Karpas-422 (cell line): ENCODE data around the gene SLC35D3. TPM values are rescaled to one million over a fixed set of nuclear protein-coding genes. Genes with fewer than 3 reads are reported as not detected.
"Not testable (repeated sequence)": the region's sequence is repeated elsewhere in the genome, so short reads cannot be mapped to it uniquely, and the experiment has no call there.

Experiments used
- DNase-seq: peaks from one replicate; pipeline ENCODE4 v3.0.0-alpha.2; 2015
- H2AFZ ChIP-seq: fragments of 200-600 bp; sonication (generic); 2 replicates; pipeline ENCODE4 v1.6.1; 2014; ENCODE audit warnings: antibody characterized with exemption, low read length, mixed read lengths
- H3K27ac ChIP-seq: fragments of 200-600 bp; sonication (generic); 2 replicates; pipeline ENCODE4 v1.5.1; 2014; ENCODE audit warnings: mild to moderate bottlenecking, low read length, moderate library complexity
- H3K27me3 ChIP-seq: fragments of 200-600 bp; sonication (generic); 2 replicates; pipeline ENCODE4 v1.6.1; 2014; ENCODE audit warnings: low read length, mixed read lengths
- H3K36me3 ChIP-seq: fragments of 200-600 bp; sonication (generic); 2 replicates; pipeline ENCODE4 v1.6.1; 2014; ENCODE audit warnings: low read length, mixed read lengths; ENCODE audit not compliant: insufficient read depth
- H3K4me1 ChIP-seq: fragments of 200-600 bp; sonication (generic); 2 replicates; pipeline ENCODE4 v1.6.1; 2014; ENCODE audit warnings: mild to moderate bottlenecking, low read length, mixed read lengths
- H3K4me2 ChIP-seq: fragments of 200-600 bp; sonication (generic); 2 replicates; pipeline ENCODE4 v1.6.1; 2014; ENCODE audit warnings: low read length, low read depth, mild to moderate bottlenecking; ENCODE audit not compliant: poor library complexity, severe bottlenecking
- H3K4me3 ChIP-seq: fragments of 200-600 bp; sonication (generic); 2 replicates; pipeline ENCODE4 v1.5.1; 2014; ENCODE audit warnings: mild to moderate bottlenecking, antibody characterized with exemption, low read length, mixed read lengths
- H3K79me2 ChIP-seq: fragments of 200-600 bp; sonication (generic); 2 replicates; pipeline ENCODE4 v1.6.1; 2014; ENCODE audit warnings: mild to moderate bottlenecking, low read length, mixed read lengths
- H3K9ac ChIP-seq: fragments of 200-600 bp; sonication (generic); 2 replicates; pipeline ENCODE4 v1.6.0; 2014; ENCODE audit warnings: low read length
- H3K9me2 ChIP-seq: fragments of 200-600 bp; sonication (generic), shearing (Covaris generic); replicated peaks from 2 replicates; pipeline ENCODE4 v1.6.0; 2014; ENCODE audit warnings: mild to moderate bottlenecking, low read length, moderate library complexity; ENCODE audit not compliant: insufficient read depth
- H3K9me3 ChIP-seq: fragments of 300-700, 200-600 bp; sonication (generic); 2 replicates; pipeline ENCODE4 v1.6.1; 2014; ENCODE audit warnings: low read length, mixed read lengths
- H4K20me1 ChIP-seq: fragments of 200-600 bp; sonication (generic); 2 replicates; pipeline ENCODE4 v1.6.1; 2014; ENCODE audit warnings: mild to moderate bottlenecking, antibody characterized with exemption, low read length, low read depth; ENCODE audit not compliant: insufficient read depth
- total RNA-seq: library from RNA; depleted of rRNA; stranded (reverse); fragments of >200 nt; shearing (Covaris generic); gene quantifications from 2 replicates; pipeline ENCODE4 v1.2.3, GENCODE V29; 2014; ENCODE audit warnings: low replicate concordance

SLC35D3 gene
- total RNA-seq, 1 experiment from 2014 or later: not detected

- Histone ChIP-seq H4K20me1 (no peaks in the 10 kb centered on the region), H3K27ac (no peak overlapping the region), H3K36me3 (no peaks in the 10 kb centered on the region), H3K4me1 (peaks cover 6% of the 10 kb centered on the region), H3K9ac (no peak overlapping the region), H3K4me3 (no peak overlapping the region), H2AFZ (no peak overlapping the region), H3K4me2 (no peak overlapping the region), H3K27me3 (no peaks in the 10 kb centered on the region), H3K79me2 (no peaks in the 10 kb centered on the region), H3K9me3 (no peaks in the 10 kb centered on the region), H3K9me2 (no peaks in the 10 kb centered on the region)
- DNase-seq: no peak
Measured at GRCh38 chr6:136952714-136953260, 30.7 kb downstream of the SLC35D3 start.

- no peaks in the 10 kb centered on the region for H3K9me3 ChIP-seq
- H3K9ac ChIP-seq: no peak overlapping the region
- no peak overlapping the region for H3K4me3 ChIP-seq
- H3K9me2 ChIP-seq: no peaks in the 10 kb centered on the region
- H3K27ac ChIP-seq: no peak overlapping the region
- no peaks in the 10 kb centered on the region for H3K27me3 ChIP-seq
- H4K20me1 ChIP-seq: no peaks in the 10 kb centered on the region
- DNase-seq: no peak
- H3K4me1 ChIP-seq: peaks cover 6% of the 10 kb centered on the region
- no peak overlapping the region for H3K4me2 ChIP-seq
- H2AFZ ChIP-seq: no peak overlapping the region
- no peaks in the 10 kb centered on the region for H3K36me3 ChIP-seq
- no peaks in the 10 kb centered on the region for H3K79me2 ChIP-seq
Measured at GRCh38 chr6:136955123-136955522, 33.0 kb downstream of the SLC35D3 start.

- Histone ChIP-seq H3K4me3 (no peak overlapping the region), H3K9me2 (no peaks in the 10 kb centered on the region), H2AFZ (peak overlapping the region; percentile 84; the same call in 1 of the 2 replicates), H3K27ac (no peak overlapping the region), H3K9me3 (no peaks in the 10 kb centered on the region), H3K4me1 (peaks cover 6% of the 10 kb centered on the region), H4K20me1 (no peaks in the 10 kb centered on the region), H3K79me2 (no peaks in the 10 kb centered on the region), H3K27me3 (no peaks in the 10 kb centered on the region), H3K9ac (no peak overlapping the region), H3K36me3 (no peaks in the 10 kb centered on the region), H3K4me2 (no peak overlapping the region)
- DNase-seq: no peak
Measured at GRCh38 chr6:136956590-136957544, 34.8 kb downstream of the SLC35D3 start.

- Histone ChIP-seq H4K20me1 (no peaks in the 10 kb centered on the region), H3K4me3 (no peak overlapping the region)
- no peak for DNase-seq
Measured at GRCh38 chr6:136958168-136958567, 36.1 kb downstream of the SLC35D3 start.

GRCh38 chr6:136959471-136959891, 37.4 kb downstream of the SLC35D3 start:
- Histone ChIP-seq H3K9ac (no peak overlapping the region), H3K27ac (no peak overlapping the region), H3K9me2 (no peaks in the 10 kb centered on the region), H3K4me3 (no peak overlapping the region), H3K9me3 (no peaks in the 10 kb centered on the region), H3K27me3 (no peaks in the 10 kb centered on the region), H3K79me2 (no peaks in the 10 kb centered on the region), H3K4me2 (no peak overlapping the region), H2AFZ (no peak overlapping the region), H4K20me1 (no peaks in the 10 kb centered on the region), H3K4me1 (peaks cover 9% of the 10 kb centered on the region), H3K36me3 (no peaks in the 10 kb centered on the region)
- no peak for DNase-seq

More at GRCh38 chr6:136958168-136958567, 36.1 kb downstream of the SLC35D3 start:
- Histone ChIP-seq H3K9me3 (no peaks in the 10 kb centered on the region), H2AFZ (no peak overlapping the region), H3K27ac (no peak overlapping the region), H3K36me3 (no peaks in the 10 kb centered on the region), H3K9ac (no peak overlapping the region), H3K4me2 (no peak overlapping the region), H3K4me1 (peaks cover 6% of the 10 kb centered on the region), H3K79me2 (no peaks in the 10 kb centered on the region), H3K27me3 (no peaks in the 10 kb centered on the region), H3K9me2 (no peaks in the 10 kb centered on the region)

GRCh38 chr6:136959935-136960334, 37.8 kb downstream of the SLC35D3 start:
- H3K9ac ChIP-seq, H4K20me1 ChIP-seq, H3K4me1 ChIP-seq, H3K36me3 ChIP-seq, H3K4me2 ChIP-seq, H3K27me3 ChIP-seq, H2AFZ ChIP-seq, DNase-seq, H3K9me2 ChIP-seq, H3K4me3 ChIP-seq, H3K9me3 ChIP-seq, H3K79me2 ChIP-seq, H3K27ac ChIP-seq: not testable (repeated sequence)

GRCh38 chr6:136960781-136961180, 38.7 kb downstream of the SLC35D3 start:
- Histone ChIP-seq H3K79me2 (no peaks in the 10 kb centered on the region), H3K9ac (no peak overlapping the region), H3K9me2 (no peaks in the 10 kb centered on the region), H3K4me3 (no peak overlapping the region), H3K36me3 (no peaks in the 10 kb centered on the region), H3K4me1 (peaks cover 10% of the 10 kb centered on the region), H4K20me1 (no peaks in the 10 kb centered on the region), H3K27me3 (no peaks in the 10 kb centered on the region), H3K4me2 (no peak overlapping the region), H3K9me3 (no peaks in the 10 kb centered on the region), H2AFZ (no peak overlapping the region), H3K27ac (no peak overlapping the region)
- no peak for DNase-seq

GRCh38 chr6:136961848-136962247, 39.7 kb downstream of the SLC35D3 start:
- H3K4me1 ChIP-seq: peaks cover 7% of the 10 kb centered on the region
- no peak overlapping the region for H3K9ac ChIP-seq
- no peaks in the 10 kb centered on the region for H3K9me2 ChIP-seq
- H4K20me1 ChIP-seq: no peaks in the 10 kb centered on the region
- no peaks in the 10 kb centered on the region for H3K79me2 ChIP-seq
- DNase-seq: no peak
- no peak overlapping the region for H2AFZ ChIP-seq
- no peaks in the 10 kb centered on the region for H3K9me3 ChIP-seq
- H3K4me2 ChIP-seq: no peak overlapping the region
- no peaks in the 10 kb centered on the region for H3K36me3 ChIP-seq
- H3K27ac ChIP-seq: no peak overlapping the region
- H3K4me3 ChIP-seq: no peak overlapping the region
- no peaks in the 10 kb centered on the region for H3K27me3 ChIP-seq
